ENCODE measurements around the gene DNAH10.
A peak's percentile ranks its signal among the peaks of the same experiment; 100 is the strongest.

DNAH10 gene

DNA sequence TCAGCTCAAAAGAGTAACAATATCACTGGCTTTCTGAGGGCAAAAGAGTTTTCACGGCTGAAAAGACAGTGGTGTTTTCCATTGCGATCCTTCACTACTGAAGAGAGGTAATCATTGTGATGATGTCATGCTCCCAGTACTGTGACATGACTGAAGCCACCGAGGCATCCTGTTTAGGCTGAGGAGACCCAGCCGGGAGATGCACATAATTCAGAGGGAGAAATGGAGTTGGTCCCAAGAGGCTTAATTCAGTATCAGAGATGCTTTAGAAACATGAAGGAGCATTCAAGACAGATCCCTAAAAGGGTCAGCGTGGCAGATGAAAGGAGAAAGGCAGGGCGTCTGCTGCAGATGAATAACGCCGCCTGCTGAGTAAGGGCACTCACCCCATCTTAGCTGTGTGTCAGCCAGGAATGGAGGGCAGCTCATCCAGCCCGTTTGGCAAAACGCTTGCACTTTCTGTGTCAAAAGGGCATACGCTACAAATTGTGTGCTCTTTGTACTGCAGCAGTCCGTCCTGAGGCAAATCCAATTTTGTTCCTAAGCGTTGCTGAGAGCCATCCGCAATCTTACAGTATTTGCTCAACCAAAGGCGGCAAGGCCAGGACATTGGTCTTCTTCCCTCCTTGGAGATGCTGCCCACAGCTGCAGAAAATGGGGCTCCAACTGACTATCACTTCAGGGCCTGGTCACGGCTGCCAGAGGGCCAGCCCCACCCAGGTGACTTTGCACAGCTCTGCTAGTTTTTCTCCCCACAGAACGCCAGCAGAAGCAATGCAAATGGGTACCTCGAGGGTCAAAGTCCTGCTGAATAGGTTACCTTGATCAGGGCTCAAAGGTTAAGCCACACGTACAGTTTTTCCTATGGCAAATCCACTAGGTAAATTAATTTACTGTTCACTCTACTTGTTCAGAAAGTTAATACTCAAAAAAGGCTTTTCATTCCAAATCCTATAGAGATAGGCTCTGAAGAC, 187.0 kb downstream of the DNAH10 start:
- DNase-seq (ENCODE audit: low read depth), result no peak

DNA sequence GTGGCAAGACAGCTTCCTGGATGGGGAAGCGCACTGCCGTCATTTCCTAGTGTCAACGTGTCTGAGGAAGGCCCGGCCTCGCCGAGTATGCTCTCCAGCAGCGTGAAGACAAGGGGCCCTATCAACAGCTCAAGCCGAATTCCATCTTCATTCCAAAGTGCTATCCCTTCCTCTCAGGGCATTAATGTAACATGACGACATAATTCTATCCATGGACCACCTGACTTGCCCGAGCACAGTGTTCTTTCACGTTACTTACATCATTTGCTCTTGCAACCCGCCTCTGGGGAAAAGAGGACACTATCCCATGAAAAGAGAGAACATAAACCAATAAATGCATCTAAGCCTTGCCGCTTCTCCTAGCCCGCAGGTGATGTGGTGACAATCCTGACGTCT, 187.7 kb downstream of the DNAH10 start:
- no peak for DNase-seq (ENCODE audit: low read depth)

DNA sequence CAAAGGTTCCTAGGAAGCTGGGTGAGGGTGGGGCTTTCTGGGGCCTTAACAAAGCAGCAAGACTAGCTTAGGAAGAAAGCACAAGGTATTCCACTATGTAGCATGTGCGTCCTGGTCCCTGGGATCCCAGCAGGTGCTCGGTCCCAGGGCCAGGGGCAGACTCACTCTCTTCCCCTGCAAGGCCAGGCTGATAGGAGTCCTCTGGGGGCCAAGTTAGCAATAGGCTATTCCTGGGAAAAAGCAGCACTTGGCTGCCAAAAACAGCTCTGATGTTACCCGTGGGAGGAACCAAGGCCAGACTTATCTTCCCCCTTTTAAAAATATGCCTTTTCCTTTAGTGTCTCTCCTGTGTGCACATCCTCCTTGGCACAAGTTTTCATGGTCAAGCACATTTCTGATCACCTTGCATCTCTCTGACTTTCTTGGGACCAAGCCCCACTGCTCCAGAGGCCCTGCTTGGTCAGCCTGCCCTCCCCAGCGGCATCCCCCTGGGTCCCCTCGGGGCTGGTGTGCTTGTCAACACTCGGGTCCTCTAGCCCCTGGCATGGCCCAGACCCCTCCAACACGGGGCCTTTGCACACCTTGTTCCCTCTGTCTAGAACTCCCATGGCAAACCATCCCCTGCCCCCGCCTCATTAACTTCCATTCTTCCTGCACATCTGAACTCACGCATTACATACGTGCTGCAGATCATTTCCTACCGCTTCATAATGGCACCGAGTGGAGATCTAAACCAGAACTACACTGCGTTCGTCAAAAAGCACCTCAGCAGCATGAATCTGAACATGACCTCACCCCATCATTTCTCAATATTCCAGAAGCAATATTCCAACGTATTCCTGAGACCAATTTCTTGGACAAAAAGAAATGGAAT, 188.6 kb downstream of the DNAH10 start:
- no peak for DNase-seq (ENCODE audit: low read depth)

DNA sequence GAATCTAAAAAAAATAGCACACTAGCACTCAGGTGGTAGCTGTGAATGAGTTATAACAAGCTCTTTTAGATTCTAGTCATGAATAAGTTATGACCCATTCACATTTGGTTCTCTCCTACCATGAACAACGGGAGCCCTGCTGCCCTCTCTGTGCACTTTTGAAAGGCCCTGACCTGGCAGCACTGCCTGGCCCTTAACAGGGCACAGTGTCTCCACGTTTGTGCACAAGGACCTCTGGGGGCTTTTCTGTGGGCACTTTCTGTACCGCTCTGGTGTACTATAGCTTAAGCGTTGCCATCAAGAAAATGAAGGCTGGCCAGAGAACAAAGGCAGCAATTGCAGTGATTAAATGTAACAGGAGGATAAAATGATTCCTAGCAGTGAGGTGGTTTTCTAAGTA, 189.4 kb downstream of the DNAH10 start:
- DNase-seq (ENCODE audit: low read depth), result no peak

- DNase-seq (ENCODE audit: low read depth), result no peak
These were observed 189.9 kb downstream of the DNAH10 start for GRCh38 chr12:123952037-123952436.

GRCh38 chr12:123954647-123955350, 192.7 kb downstream of the DNAH10 start:
- DNase-seq (ENCODE audit: low read depth), result no peak

DNA sequence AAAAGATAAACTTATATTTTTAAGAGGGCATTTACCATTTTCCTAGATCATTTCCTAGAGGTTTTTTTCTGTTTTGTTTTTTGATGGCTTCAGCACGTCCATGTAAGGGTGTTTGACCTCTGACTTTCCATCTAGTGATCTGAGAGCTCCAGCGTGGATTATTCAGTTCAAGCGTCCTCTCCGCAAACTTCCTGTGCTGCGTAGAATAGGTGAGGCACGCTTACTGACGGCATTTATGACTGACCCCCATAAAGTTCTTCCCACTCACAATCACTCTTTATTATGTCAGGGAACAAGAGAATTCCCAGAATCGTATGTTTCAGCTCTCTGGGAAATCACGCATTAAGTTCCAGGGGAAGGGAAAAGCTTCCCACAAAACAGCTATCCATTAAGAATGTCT, 194.1 kb downstream of the DNAH10 start:
- DNase-seq (ENCODE audit: low read depth), result no peak

DNA sequence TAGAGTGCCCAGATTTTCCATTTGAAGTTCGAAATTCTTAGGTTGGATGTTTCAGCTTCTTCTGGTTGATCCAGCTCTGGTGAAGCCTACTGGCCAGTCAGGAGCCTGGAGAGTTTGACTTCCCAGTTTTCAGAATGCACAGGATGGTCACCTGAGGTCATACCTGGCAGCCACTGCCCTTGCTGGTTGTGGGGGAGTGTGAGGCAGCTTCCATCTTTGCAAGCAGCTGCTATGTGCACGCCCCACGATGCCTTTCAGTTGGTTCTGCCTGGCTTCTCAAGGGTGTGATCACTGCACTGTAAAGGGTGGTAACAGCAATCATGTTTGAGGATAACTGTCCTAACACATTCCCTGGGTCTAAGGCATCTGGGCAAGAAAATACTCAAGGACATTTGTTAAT, 195.1 kb downstream of the DNAH10 start:
- DNase-seq (ENCODE audit: low read depth), result no peak

GRCh38 chr12:123958462-123958861, 196.4 kb downstream of the DNAH10 start:
- DNase-seq (ENCODE audit: low read depth), result no peak

DNA sequence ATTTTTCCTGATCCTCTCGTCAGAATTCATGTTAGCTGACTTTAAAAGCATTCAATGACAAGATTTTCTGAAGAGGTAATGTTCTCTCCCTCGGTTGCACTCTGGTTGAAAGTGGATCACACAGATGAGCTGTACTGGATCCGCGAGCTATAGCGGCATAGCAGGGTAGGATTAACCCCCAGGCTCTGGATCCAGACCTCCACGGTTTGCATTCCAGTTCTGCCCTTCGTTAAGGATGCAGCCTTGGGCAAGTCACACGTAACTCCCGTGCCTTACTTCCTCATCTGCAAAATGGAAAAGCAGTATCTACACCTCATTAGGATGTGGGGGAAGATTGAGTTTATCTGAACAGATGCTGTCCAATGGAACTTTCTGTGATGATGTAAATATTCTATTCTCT, 196.8 kb downstream of the DNAH10 start:
- no peak for DNase-seq (ENCODE audit: low read depth)

DNA sequence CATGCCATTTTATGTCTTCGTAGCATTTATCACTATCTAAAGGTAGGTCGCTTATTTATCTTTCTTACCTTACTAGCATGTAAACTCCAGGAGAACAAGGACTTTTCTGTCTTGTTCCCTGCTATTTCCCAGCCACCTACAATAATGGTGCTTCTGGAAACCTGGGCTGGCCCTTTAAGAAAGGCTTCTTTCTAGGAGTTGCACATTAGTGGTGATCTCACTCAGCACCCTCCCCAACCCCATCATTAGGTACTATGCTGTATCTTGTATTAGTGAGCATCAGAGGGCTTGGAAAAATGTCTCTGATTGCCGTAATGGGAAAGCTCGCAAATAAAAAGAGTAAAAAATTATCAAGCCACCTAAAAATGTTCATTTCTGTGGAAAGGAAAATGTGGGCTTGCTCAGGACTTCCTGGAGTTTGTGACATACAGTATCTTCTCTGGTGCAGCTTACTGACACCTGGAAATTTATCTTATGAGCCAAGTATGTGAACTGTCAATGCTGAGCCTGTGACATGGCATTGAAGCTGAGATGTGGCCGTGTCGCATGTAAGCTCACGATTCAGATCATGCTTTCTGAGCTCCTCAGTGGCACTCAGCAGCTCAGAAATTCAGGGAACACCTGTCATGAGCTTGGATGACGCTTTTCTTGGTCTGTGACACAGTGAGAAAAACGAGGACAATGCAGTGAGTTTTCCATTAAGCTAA, 198.1 kb downstream of the DNAH10 start:
- DNase-seq (ENCODE audit: low read depth), result no peak

- no peak for DNase-seq (ENCODE audit: low read depth)
These were observed 198.8 kb downstream of the DNAH10 start for GRCh38 chr12:123960856-123961255.

- no peak for DNase-seq (ENCODE audit: low read depth)
These were observed 199.7 kb downstream of the DNAH10 start for GRCh38 chr12:123961585-123962345.

- DNase-seq (ENCODE audit: low read depth), result no peak
These were observed 200.4 kb downstream of the DNAH10 start for GRCh38 chr12:123962513-123962912.

- DNase-seq (ENCODE audit: low read depth), result no peak
These were observed 201.7 kb downstream of the DNAH10 start for GRCh38 chr12:123963821-123964220.

DNA sequence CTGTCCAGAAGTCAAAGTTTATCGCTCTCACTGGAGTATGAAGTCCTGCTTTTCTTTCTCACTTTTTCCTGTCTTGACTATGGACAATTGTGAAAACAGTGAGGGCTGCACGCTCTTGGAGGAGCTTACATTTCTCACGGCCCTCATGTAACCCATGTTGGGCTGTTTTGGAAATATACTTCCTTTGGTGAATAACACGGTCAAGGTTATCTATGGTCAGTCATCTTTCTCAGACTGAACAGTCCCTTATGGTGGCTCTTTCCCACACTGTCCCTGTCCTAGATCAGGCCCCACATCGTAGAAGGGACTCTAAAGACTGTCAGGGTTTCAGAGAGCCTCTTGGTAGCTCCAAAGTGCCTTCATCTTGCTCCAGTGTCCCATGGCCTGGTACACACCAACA, 203.3 kb downstream of the DNAH10 start:
- no peak for DNase-seq (ENCODE audit: low read depth)

- no peak for DNase-seq (ENCODE audit: low read depth)
These were observed 204.5 kb downstream of the DNAH10 start for GRCh38 chr12:123966596-123966995.

DNA sequence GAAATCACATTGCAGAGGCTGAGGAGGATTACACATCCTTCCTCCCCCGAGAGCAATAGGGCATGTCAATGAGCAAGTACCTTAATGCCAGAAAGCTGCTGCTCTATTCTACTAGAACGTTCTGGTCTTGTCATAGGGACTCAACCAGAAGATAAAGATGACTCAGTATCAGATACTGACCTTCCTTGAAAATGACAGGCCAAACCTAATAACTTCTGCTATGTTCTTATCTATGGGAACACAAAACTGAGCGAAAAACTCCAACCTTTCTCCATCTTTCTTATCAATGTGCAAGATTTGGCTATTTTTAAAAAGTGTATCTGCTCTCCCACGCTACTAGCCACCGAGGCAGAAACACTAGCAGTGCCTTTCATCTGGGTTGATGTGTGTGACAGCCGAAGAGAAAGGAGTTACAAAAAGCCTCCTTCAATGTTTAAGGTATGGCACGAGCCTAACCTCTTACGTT, 205.1 kb downstream of the DNAH10 start:
- DNase-seq (ENCODE audit: low read depth), result no peak

GRCh38 chr12:123971449-123971769, 209.3 kb downstream of the DNAH10 start:
- DNase-seq (ENCODE audit: low read depth), result no peak

- peak; percentile 8 for DNase-seq (ENCODE audit: low read depth)
These were observed 209.8 kb downstream of the DNAH10 start for GRCh38 chr12:123971770-123972456.
